Endodermal cell (in vitro differentiated cells): ENCODE results near the gene GABRG3. TPM values are rescaled to one million over a fixed set of nuclear protein-coding genes. Genes with fewer than 3 reads are reported as not detected.

Source experiments
- DNase-seq: peaks from one replicate; pipeline ENCODE4 v3.0.0-alpha.2; 2017
- H3K27ac ChIP-seq: 2 replicates; pipeline ENCODE4 v1.5.1; 2013; ENCODE audit warnings: mild to moderate bottlenecking, low read depth, low read length, moderate library complexity
- H3K27me3 ChIP-seq: 2 replicates; pipeline ENCODE4 v1.6.1; 2013; ENCODE audit warnings: mild to moderate bottlenecking, low read length, moderate library complexity; ENCODE audit not compliant: insufficient read depth, control insufficient read depth, poor library complexity, severe bottlenecking
- H3K36me3 ChIP-seq: 2 replicates; pipeline ENCODE4 v1.7.0; 2013; ENCODE audit warnings: mild to moderate bottlenecking, low read length, moderate library complexity; ENCODE audit not compliant: control insufficient read depth, insufficient read depth
- H3K4me1 ChIP-seq: one replicate; pipeline ENCODE4 v1.7.0; 2013; ENCODE audit warnings: low read length; ENCODE audit not compliant: control insufficient read depth, insufficient read depth
- H3K4me3 ChIP-seq: 2 replicates; pipeline ENCODE4 v1.5.1; 2013; ENCODE audit warnings: mild to moderate bottlenecking, low read length, moderate library complexity
- H3K9ac ChIP-seq: 2 replicates; pipeline ENCODE4 v1.6.1; 2013; ENCODE audit warnings: mild to moderate bottlenecking, low read length, moderate library complexity; ENCODE audit not compliant: poor library complexity, severe bottlenecking; ENCODE audit errors: extremely low read depth
- H3K9me3 ChIP-seq: 2 replicates; pipeline ENCODE4 v1.6.1; 2013; ENCODE audit warnings: mild to moderate bottlenecking, low read length, moderate library complexity; ENCODE audit not compliant: control insufficient read depth
- H3K27ac Mint-ChIP-seq: 2 replicates; pipeline ENCODE4 v1.8.0; 2020; ENCODE audit warnings: mixed read lengths
- H3K27me3 Mint-ChIP-seq: 2 replicates; pipeline ENCODE4 v1.8.0; 2021; ENCODE audit warnings: mild to moderate bottlenecking, mixed read lengths; ENCODE audit not compliant: insufficient read depth
- H3K36me3 Mint-ChIP-seq: 2 replicates; pipeline ENCODE4 v1.8.0; 2020; ENCODE audit warnings: low read depth, mixed read lengths
- H3K4me1 Mint-ChIP-seq: 2 replicates; pipeline ENCODE4 v1.8.0; 2020; ENCODE audit warnings: mixed read lengths
- H3K4me3 Mint-ChIP-seq: 2 replicates; pipeline ENCODE4 v1.8.0; 2020; ENCODE audit warnings: mild to moderate bottlenecking, moderate library complexity, mixed read lengths
- H3K9me3 Mint-ChIP-seq: 2 replicates; pipeline ENCODE4 v1.8.0; 2020; ENCODE audit warnings: mild to moderate bottlenecking, mixed read lengths
- CTCF ChIP-seq: fragments of 200-600 bp; sonication (generic); conservative IDR thresholded peaks from 2 replicates; pipeline ENCODE4 v1.5.0; 2021; ENCODE audit warnings: antibody characterized with exemption, mild to moderate bottlenecking
- WGBS, 2 experiments: methylation state at CpG; one replicate each; pipeline versions ENCODE4 v1.1.5 to v1.1.7; 2013; ENCODE audit warnings: missing lambda C conversion rate in 2 of 2, mixed read lengths in 1 of 2; ENCODE audit not compliant: insufficient coverage in 1 of 2, insufficient read length in 1 of 2; 5-methylcytosine and 5-hydroxymethylcytosine counted together
- long read RNA-seq, 4 experiments: library from polyadenylated mRNA in 2 of 4; library from RNA in 1 of 4; library from capped mRNA in 1 of 4; stranded (forward) in 3 of 4; unstranded in 1 of 4; transcript quantifications; one replicate each; pipeline ENCODE4 v2.0.0, GENCODE V29; 2020 to 2021; ENCODE audit warnings: inconsistent platforms in 1 of 4
- polyA plus RNA-seq, 2 experiments: library from polyadenylated mRNA; stranded (reverse); fragments of 50-300 nt; gene quantifications; one replicate each; pipeline ENCODE4 v1.2.3, GENCODE V29; 2013
- total RNA-seq, 2 donors: library from RNA; stranded (reverse); fragmentation: NEBNext Ultra II Directional in 1 of 2; extraction: Animal tissue kit (Norgen Biotek cat#: 25700) in 1 of 2; gene quantifications; 2 replicates in 1 of 2; 3 replicates in 1 of 2; pipeline ENCODE4 v1.2.1, GENCODE V29; 2021

The GABRG3 gene
- total RNA-seq: under 1 TPM; 0.48 to 0.84 TPM
- polyA plus RNA-seq (2013, experiment 1 of 2): 1.9 TPM
- polyA plus RNA-seq (2013, experiment 2 of 2): 2.0 TPM
- long read RNA-seq, experiment 1: 0 reads
- long read RNA-seq, experiment 2, partial matches to known transcripts: 0 of 1 reads
- long read RNA-seq, experiment 2, other reads (novel, unspliced or antisense): 1 of 1 reads
- long read RNA-seq, experiment 3: 0 reads
- long read RNA-seq, experiment 4: 0 reads

- H3K4me1 ChIP-seq: no peaks in the 10 kb centered on the region
- 0 to 2% methylated on average over 3 to 33 of the region's 33 CpGs for WGBS, 2 experiments
- Mint-ChIP-seq H3K27ac (no peak within 1 kb of the TSS), H3K27me3 (peaks cover 73% of the 10 kb centered on the region), H3K4me1 (no peaks in the 10 kb centered on the region), H3K36me3 (no peaks in the 10 kb centered on the region), H3K4me3 (peak within 1 kb of the TSS; percentile 58), H3K9me3 (no peaks in the 10 kb centered on the region)
- no peak for TF ChIP-seq CTCF
- peaks cover 76% of the 10 kb centered on the region for H3K27me3 ChIP-seq
- H3K9me3 ChIP-seq: no peaks in the 10 kb centered on the region
- H3K4me3 ChIP-seq: peak within 1 kb of the TSS; percentile 76
- DNase-seq: peak; percentile 87
- no peak within 1 kb of the TSS for H3K27ac ChIP-seq
- H3K9ac ChIP-seq: no peak within 1 kb of the TSS
- no peaks in the 10 kb centered on the region for H3K36me3 ChIP-seq
Observed at GRCh38 chr15:26970712-26971210, at the start of gene GABRG3. GABRG3 (plus strand) TSS chr15:26971181.

- no peaks in the 10 kb centered on the region for H3K4me1 ChIP-seq
- no peaks in the 10 kb centered on the region for H3K27me3 ChIP-seq
- H3K9ac ChIP-seq: no peak overlapping the region
- Mint-ChIP-seq H3K27ac (no peak overlapping the region), H3K4me1 (no peaks in the 10 kb centered on the region), H3K27me3 (no peaks in the 10 kb centered on the region), H3K36me3 (peaks cover 10% of the 10 kb centered on the region), H3K4me3 (no peak overlapping the region), H3K9me3 (peaks cover 13% of the 10 kb centered on the region)
- no peak for DNase-seq
- H3K4me3 ChIP-seq: no peak overlapping the region
- no peak overlapping the region for H3K27ac ChIP-seq
- H3K36me3 ChIP-seq: no peaks in the 10 kb centered on the region
- WGBS, 2 experiments: 71% methylated on average over 1 of the region's 1 CpG; no CpG with 5 or more reads in 1 of the 2 experiments
- H3K9me3 ChIP-seq: peaks cover 9% of the 10 kb centered on the region
- TF ChIP-seq CTCF: no peak
Observed at GRCh38 chr15:26921433-26921832, 49.5 kb upstream of the GABRG3 start.

GRCh38 chr15:26926081-26926480 lies 44.9 kb upstream of the GABRG3 start:
- no peaks in the 10 kb centered on the region for H3K27me3 ChIP-seq
- H3K36me3 Mint-ChIP-seq: no peaks in the 10 kb centered on the region
- no peak overlapping the region for H3K4me3 Mint-ChIP-seq
- no peak for DNase-seq
- H3K4me3 ChIP-seq: no peak overlapping the region
- no peaks in the 10 kb centered on the region for H3K4me1 Mint-ChIP-seq
- no peak overlapping the region for H3K9ac ChIP-seq
- no peak for TF ChIP-seq CTCF
- H3K27ac ChIP-seq: no peak overlapping the region
- no peaks in the 10 kb centered on the region for H3K36me3 ChIP-seq
- H3K27ac Mint-ChIP-seq: no peak overlapping the region
- 98 to 100% methylated on average over 2 of the region's 2 CpGs for WGBS, 2 experiments
- no peaks in the 10 kb centered on the region for H3K9me3 ChIP-seq
- H3K4me1 ChIP-seq: no peaks in the 10 kb centered on the region
- no peaks in the 10 kb centered on the region for H3K9me3 Mint-ChIP-seq
- no peaks in the 10 kb centered on the region for H3K27me3 Mint-ChIP-seq
